Neural progenitor cell (in vitro differentiated cells): ENCODE data around the gene SOAT1.

ENCODE experiments used
- EZH2phosphoT487 ChIP-seq: fragments of 200-600 bp; sonication (generic); IDR thresholded peaks from 2 replicates; pipeline ENCODE4 v1.6.1; 2017; ENCODE audit warnings: antibody characterized with exemption
- TF ChIP-seq, protein P1 (sequence below): fragments of 200-600 bp; sonication (generic); IDR thresholded peaks from 2 replicates; pipeline ENCODE4 v1.5.1; 2017; ENCODE audit warnings: antibody characterized with exemption, mild to moderate bottlenecking

DNA sequence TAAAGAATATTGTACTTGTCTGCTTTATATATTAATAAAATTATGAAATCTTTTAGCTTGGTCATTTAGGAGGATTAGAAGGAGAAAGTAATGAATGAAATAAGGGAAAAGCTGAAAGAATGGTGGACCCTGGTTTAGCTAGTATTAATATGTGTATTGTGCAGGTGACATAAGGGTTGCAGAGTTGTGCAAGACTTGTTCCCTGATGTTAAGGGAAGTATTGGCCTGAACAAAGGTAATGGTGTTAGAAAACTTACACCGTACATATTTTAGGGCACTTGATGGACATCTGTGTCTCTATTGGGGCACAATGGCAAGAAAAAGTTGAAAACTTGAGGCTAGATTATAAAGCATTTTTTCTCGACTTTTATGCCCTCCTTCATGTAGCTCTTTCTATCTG, 32.2 kb downstream of the SOAT1 start:
- TF ChIP-seq, protein P1, sequence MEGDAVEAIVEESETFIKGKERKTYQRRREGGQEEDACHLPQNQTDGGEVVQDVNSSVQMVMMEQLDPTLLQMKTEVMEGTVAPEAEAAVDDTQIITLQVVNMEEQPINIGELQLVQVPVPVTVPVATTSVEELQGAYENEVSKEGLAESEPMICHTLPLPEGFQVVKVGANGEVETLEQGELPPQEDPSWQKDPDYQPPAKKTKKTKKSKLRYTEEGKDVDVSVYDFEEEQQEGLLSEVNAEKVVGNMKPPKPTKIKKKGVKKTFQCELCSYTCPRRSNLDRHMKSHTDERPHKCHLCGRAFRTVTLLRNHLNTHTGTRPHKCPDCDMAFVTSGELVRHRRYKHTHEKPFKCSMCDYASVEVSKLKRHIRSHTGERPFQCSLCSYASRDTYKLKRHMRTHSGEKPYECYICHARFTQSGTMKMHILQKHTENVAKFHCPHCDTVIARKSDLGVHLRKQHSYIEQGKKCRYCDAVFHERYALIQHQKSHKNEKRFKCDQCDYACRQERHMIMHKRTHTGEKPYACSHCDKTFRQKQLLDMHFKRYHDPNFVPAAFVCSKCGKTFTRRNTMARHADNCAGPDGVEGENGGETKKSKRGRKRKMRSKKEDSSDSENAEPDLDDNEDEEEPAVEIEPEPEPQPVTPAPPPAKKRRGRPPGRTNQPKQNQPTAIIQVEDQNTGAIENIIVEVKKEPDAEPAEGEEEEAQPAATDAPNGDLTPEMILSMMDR: no peak
- no peak for TF ChIP-seq EZH2phosphoT487
